Spleen (tissue), 3 donors: ENCODE data around the gene ARSI.

Experiments
- POLR2A ChIP-seq, 3 donors: fragments of 450-650 bp; IDR thresholded peaks; one replicate each; pipeline ENCODE4 v1.5.1; 2017; ENCODE audit warnings: antibody characterized with exemption in 3 of 3, mild to moderate bottlenecking in 1 of 3
- POLR2AphosphoS5 ChIP-seq, 3 donors: sonication (generic); formaldehyde crosslinking; IDR thresholded peaks; one replicate each; pipeline ENCODE4 v1.5.1; 2017; ENCODE audit warnings: antibody characterized with exemption in 3 of 3

DNA sequence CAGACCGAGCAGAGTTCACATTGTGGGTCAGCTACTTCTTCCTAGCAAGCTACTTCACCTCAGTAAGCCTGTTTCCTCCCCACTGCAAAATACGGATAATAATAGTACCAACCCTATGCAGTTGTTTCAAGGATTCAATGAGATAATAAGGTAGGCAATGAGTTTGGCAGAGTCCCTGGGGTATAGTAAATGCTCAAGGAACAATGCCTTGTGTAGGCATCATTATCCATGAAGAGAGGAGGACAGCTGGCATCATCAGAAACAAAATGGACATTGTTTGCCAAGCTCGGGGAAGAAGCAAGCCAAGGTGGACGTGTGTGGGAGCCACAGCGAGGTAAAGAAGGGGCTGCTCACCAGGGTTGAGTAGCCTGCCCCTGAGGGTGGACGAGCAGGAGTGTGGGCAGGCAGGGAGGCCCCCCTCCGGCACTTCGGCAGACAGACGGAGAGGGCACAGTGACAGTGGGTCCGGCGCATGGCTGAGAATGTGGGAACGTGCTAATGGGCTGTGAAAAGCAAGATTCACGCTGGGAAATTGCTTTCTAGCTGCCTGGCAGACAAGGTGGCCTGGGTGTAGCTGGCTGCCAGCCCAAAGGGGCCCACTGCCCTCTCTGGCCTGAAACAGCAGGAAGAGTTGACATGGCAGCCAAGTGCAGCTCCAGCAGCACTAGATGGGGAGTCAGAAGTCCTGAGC is 23.2 kb downstream of the ARSI start:
- no peak for TF ChIP-seq POLR2A (IDR thresholded peaks at IDR 0.05)
- no peak for TF ChIP-seq POLR2AphosphoS5 (IDR thresholded peaks at IDR 0.05)
